GM21367 (cell line): ENCODE measurements around the gene TEX55.
"Not testable (repeated sequence)": the region's sequence is repeated elsewhere in the genome, so short reads cannot be mapped to it uniquely, and the experiment has no call there.

Experiments
- ATAC-seq: cut with Tn5 transposase; IDR thresholded peaks from one replicate; pipeline ENCODE4 v1.9.1; 2021; ENCODE audit not compliant: unreplicated experiment

The TEX55 gene

GRCh38 chr3:119145500-119146167 is at the start of gene TEX55:
TEX55 (plus strand) TSS chr3:119146165; CDS start chr3:119146190, 25 bp downstream.
- ATAC-seq = no peak

GRCh38 chr3:119098003-119098402 is 48.0 kb upstream of the TEX55 start:
- ATAC-seq = no peak

- no peak for ATAC-seq
Observed at GRCh38 chr3:119098619-119099222, 47.2 kb upstream of the TEX55 start.

- no peak for ATAC-seq
Observed at GRCh38 chr3:119099785-119100184, 46.2 kb upstream of the TEX55 start.

- ATAC-seq = no peak
Observed at GRCh38 chr3:119104031-119104430, 41.9 kb upstream of the TEX55 start.

- ATAC-seq = not testable (repeated sequence)
Observed at GRCh38 chr3:119118330-119118729, 27.6 kb upstream of the TEX55 start.

GRCh38 chr3:119120480-119120879 is 25.5 kb upstream of the TEX55 start:
- ATAC-seq = no peak

GRCh38 chr3:119122350-119122749 is 23.6 kb upstream of the TEX55 start:
- ATAC-seq = no peak

- ATAC-seq = no peak
Observed at GRCh38 chr3:119125342-119125741, 20.6 kb upstream of the TEX55 start.

GRCh38 chr3:119125742-119126504 is 20.0 kb upstream of the TEX55 start:
- ATAC-seq = no peak

- not testable (repeated sequence) for ATAC-seq
Observed at GRCh38 chr3:119130291-119130690, 15.7 kb upstream of the TEX55 start.

GRCh38 chr3:119132291-119132690 is 13.7 kb upstream of the TEX55 start:
- ATAC-seq = not testable (repeated sequence)

GRCh38 chr3:119139360-119139759 is 6.6 kb upstream of the TEX55 start:
- not testable (repeated sequence) for ATAC-seq

- ATAC-seq = no peak
Observed at GRCh38 chr3:119140466-119140865, 5.5 kb upstream of the TEX55 start.

GRCh38 chr3:119145128-119145499 is 851 bp upstream of the TEX55 start:
- ATAC-seq = no peak

- no peak for ATAC-seq
Observed at GRCh38 chr3:119146578-119147375, 812 bp downstream of the TEX55 start.

GRCh38 chr3:119147494-119147893 is 1.5 kb downstream of the TEX55 start:
- no peak for ATAC-seq

- no peak for ATAC-seq
Observed at GRCh38 chr3:119148493-119149180, 2.7 kb downstream of the TEX55 start.

GRCh38 chr3:119149484-119149883 is 3.5 kb downstream of the TEX55 start:
- no peak for ATAC-seq

GRCh38 chr3:119156868-119157267 is 10.9 kb downstream of the TEX55 start:
- no peak for ATAC-seq

GRCh38 chr3:119157971-119158370 is 12.0 kb downstream of the TEX55 start:
- ATAC-seq = no peak
